Astrocyte (in vitro differentiated cells and primary cell): ENCODE measurements around the gene SPPL2B. TPM values are rescaled to one million over a fixed set of nuclear protein-coding genes. Genes with fewer than 3 reads are reported as not detected.

Experiments
- DNase-seq: peaks from one replicate; pipeline ENCODE4 v3.0.0-alpha.2; 2010; ENCODE audit warnings: low read depth
- FAIRE-seq: peaks from 2 replicates; lab custom pipeline; 2011; peaks lifted over from hg19 to GRCh38; lab: Jason Lieb, UNC
- H2AFZ ChIP-seq: 2 replicates; pipeline ENCODE4 v1.6.0; 2012; ENCODE audit warnings: low read depth, low read length, inconsistent platforms
- H3K27ac ChIP-seq: 2 replicates; pipeline ENCODE4 v1.5.1; 2011; ENCODE audit warnings: low read depth, low read length, inconsistent platforms
- H3K27me3 ChIP-seq: 2 replicates; pipeline ENCODE4 v1.6.0; 2011; ENCODE audit warnings: low read length, inconsistent platforms; ENCODE audit not compliant: insufficient read depth
- H3K36me3 ChIP-seq: 2 replicates; pipeline ENCODE4 v1.5.1; 2011; ENCODE audit warnings: low read length, inconsistent platforms; ENCODE audit not compliant: insufficient read depth
- H3K4me1 ChIP-seq: 2 replicates; pipeline ENCODE4 v1.5.1; 2011; ENCODE audit warnings: low read length, inconsistent platforms; ENCODE audit not compliant: insufficient read depth
- H3K4me2 ChIP-seq: 2 replicates; pipeline ENCODE4 v1.6.0; 2012; ENCODE audit warnings: low read length, inconsistent platforms
- H3K4me3 ChIP-seq: 2 replicates; pipeline ENCODE4 v1.5.1; 2011; ENCODE audit warnings: low read depth, mild to moderate bottlenecking, low read length, inconsistent platforms; ENCODE audit not compliant: insufficient read depth
- H3K79me2 ChIP-seq: 2 replicates; pipeline ENCODE4 v1.6.0; 2012; ENCODE audit warnings: mild to moderate bottlenecking, low read length, inconsistent platforms; ENCODE audit not compliant: insufficient read depth
- H3K9ac ChIP-seq: 2 replicates; pipeline ENCODE4 v1.6.0; 2012; ENCODE audit warnings: mild to moderate bottlenecking, low read length, inconsistent platforms
- H3K9me3 ChIP-seq: 2 replicates; pipeline ENCODE4 v1.5.1; 2012; ENCODE audit warnings: low read depth, mild to moderate bottlenecking, low read length, inconsistent platforms; ENCODE audit not compliant: insufficient read depth
- H4K20me1 ChIP-seq: 2 replicates; pipeline ENCODE4 v1.6.0; 2012; ENCODE audit warnings: low read length, inconsistent platforms; ENCODE audit not compliant: insufficient read depth
- H3K27ac Mint-ChIP-seq: one replicate; pipeline ENCODE4 v1.8.0; 2021; ENCODE audit warnings: mild to moderate bottlenecking, mixed read lengths; ENCODE audit not compliant: unreplicated experiment
- H3K27me3 Mint-ChIP-seq: one replicate; pipeline ENCODE4 v1.8.0; 2021; ENCODE audit warnings: low read depth, mixed read lengths; ENCODE audit not compliant: unreplicated experiment
- H3K36me3 Mint-ChIP-seq: one replicate; pipeline ENCODE4 v1.8.0; 2021; ENCODE audit warnings: low read depth, mixed read lengths; ENCODE audit not compliant: unreplicated experiment
- H3K4me1 Mint-ChIP-seq: one replicate; pipeline ENCODE4 v1.8.0; 2021; ENCODE audit warnings: low read depth, mixed read lengths; ENCODE audit not compliant: unreplicated experiment
- H3K4me3 Mint-ChIP-seq: one replicate; pipeline ENCODE4 v1.8.0; 2021; ENCODE audit warnings: mild to moderate bottlenecking, moderate library complexity, mixed read lengths; ENCODE audit not compliant: unreplicated experiment
- H3K9me3 Mint-ChIP-seq: one replicate; pipeline ENCODE4 v1.8.0; 2021; ENCODE audit warnings: mild to moderate bottlenecking, mixed read lengths; ENCODE audit not compliant: unreplicated experiment
- CTCF ChIP-seq: IDR thresholded peaks from 2 replicates; pipeline ENCODE4 v1.5.1; 2011; ENCODE audit warnings: low read depth, mild to moderate bottlenecking, inconsistent platforms, low read length, moderate library complexity; ENCODE audit not compliant: insufficient read depth
- EZH2 ChIP-seq: IDR thresholded peaks from 2 replicates; pipeline ENCODE4 v1.6.1; 2012; ENCODE audit warnings: mild to moderate bottlenecking, low read length, inconsistent platforms; ENCODE audit not compliant: insufficient read depth
- total RNA-seq: library from RNA; stranded (reverse); gene quantifications from 2 replicates; pipeline ENCODE4 v1.2.1, GENCODE V29; 2021

SPPL2B gene
- total RNA-seq, 1 donor from 2014 or later: 55.4 TPM

GRCh38 chr19:2315121-2315817, 13.2 kb upstream of the SPPL2B start:
- H3K27me3 Mint-ChIP-seq: peaks cover 7% of the 10 kb centered on the region
- H3K4me3 Mint-ChIP-seq: no peak overlapping the region
- no peaks in the 10 kb centered on the region for H3K27me3 ChIP-seq
- H3K79me2 ChIP-seq: no peaks in the 10 kb centered on the region
- H2AFZ ChIP-seq: no peak overlapping the region
- peaks cover 3% of the 10 kb centered on the region for H3K36me3 Mint-ChIP-seq
- DNase-seq (no peak), FAIRE-seq (no peak)
- H3K9me3 ChIP-seq: peaks cover 7% of the 10 kb centered on the region
- H4K20me1 ChIP-seq: no peaks in the 10 kb centered on the region
- no peak overlapping the region for H3K4me3 ChIP-seq
- peaks cover 7% of the 10 kb centered on the region for H3K9me3 Mint-ChIP-seq
- H3K27ac Mint-ChIP-seq: peak overlapping the region; percentile 53
- no peaks in the 10 kb centered on the region for H3K4me1 Mint-ChIP-seq
- no peak for TF ChIP-seq EZH2
- no peak for TF ChIP-seq CTCF
- no peak overlapping the region for H3K9ac ChIP-seq
- H3K4me1 ChIP-seq: no peaks in the 10 kb centered on the region
- H3K4me2 ChIP-seq: no peak overlapping the region
- no peak overlapping the region for H3K27ac ChIP-seq
- H3K36me3 ChIP-seq: no peaks in the 10 kb centered on the region

GRCh38 chr19:2315818-2316353, 12.6 kb upstream of the SPPL2B start:
- Mint-ChIP-seq H3K36me3 (peaks cover 3% of the 10 kb centered on the region), H3K4me1 (no peaks in the 10 kb centered on the region), H3K27ac (no peak overlapping the region), H3K27me3 (peaks cover 7% of the 10 kb centered on the region), H3K9me3 (peaks cover 7% of the 10 kb centered on the region), H3K4me3 (no peak overlapping the region)
- no peaks in the 10 kb centered on the region for H4K20me1 ChIP-seq
- H2AFZ ChIP-seq: peak overlapping the region; percentile 34
- H3K79me2 ChIP-seq: no peaks in the 10 kb centered on the region
- H3K36me3 ChIP-seq: no peaks in the 10 kb centered on the region
- DNase-seq: no peak
- no peaks in the 10 kb centered on the region for H3K4me1 ChIP-seq
- no peak overlapping the region for H3K27ac ChIP-seq
- peaks cover 7% of the 10 kb centered on the region for H3K9me3 ChIP-seq
- TF ChIP-seq EZH2 (no peak), CTCF (peak; percentile 32)
- H3K4me3 ChIP-seq: no peak overlapping the region
- H3K9ac ChIP-seq: no peak overlapping the region
- FAIRE-seq: no peak
- peak overlapping the region; percentile 36 for H3K4me2 ChIP-seq
- no peaks in the 10 kb centered on the region for H3K27me3 ChIP-seq

GRCh38 chr19:2317300-2317699, 11.2 kb upstream of the SPPL2B start:
- Histone ChIP-seq H3K4me1 (no peaks in the 10 kb centered on the region), H3K4me2 (no peak overlapping the region), H3K9me3 (peaks cover 7% of the 10 kb centered on the region), H3K9ac (no peak overlapping the region), H3K36me3 (peaks cover 2% of the 10 kb centered on the region), H2AFZ (no peak overlapping the region), H3K79me2 (no peaks in the 10 kb centered on the region), H3K4me3 (no peak overlapping the region), H4K20me1 (no peaks in the 10 kb centered on the region), H3K27ac (no peak overlapping the region), H3K27me3 (no peaks in the 10 kb centered on the region)
- Mint-ChIP-seq H3K36me3 (peaks cover 3% of the 10 kb centered on the region), H3K4me3 (no peak overlapping the region), H3K27me3 (peaks cover 2% of the 10 kb centered on the region), H3K9me3 (peaks cover 7% of the 10 kb centered on the region), H3K4me1 (no peaks in the 10 kb centered on the region), H3K27ac (no peak overlapping the region)
- DNase-seq (no peak), FAIRE-seq (no peak)
- TF ChIP-seq EZH2 (no peak), CTCF (no peak)
